ENCODE results near the gene FOXD1.

GRCh38 chr5:73448463-73449136 is at the start of gene FOXD1:
- no peak for TF ChIP-seq CTCF (IDR thresholded peaks at IDR 0.05 in 4 of 5, conservative IDR thresholded peaks at IDR 0.05 in 1 of 5)
- peak in 1 of 2 donors; percentile 49 for TF ChIP-seq POLR2A (IDR thresholded peaks at IDR 0.05)
